HG02885 (cell line): ENCODE results near the gene MEIS3.
"Not testable (repeated sequence)": the region's sequence is repeated elsewhere in the genome, so short reads cannot be mapped to it uniquely, and the experiment has no call there.

Experiments
- ATAC-seq: cut with Tn5 transposase; IDR thresholded peaks from one replicate; pipeline ENCODE4 v1.9.1; 2021; ENCODE audit warnings: mild to moderate bottlenecking; ENCODE audit not compliant: unreplicated experiment, poor library complexity

MEIS3 gene

GRCh38 chr19:47390533-47391488, 28.5 kb downstream of the MEIS3 start:
- ATAC-seq, result no peak

- no peak for ATAC-seq
Measured at GRCh38 chr19:47389150-47389556, 30.2 kb downstream of the MEIS3 start.

GRCh38 chr19:47388721-47389120, 30.6 kb downstream of the MEIS3 start:
- ATAC-seq, result not testable (repeated sequence)

GRCh38 chr19:47387623-47388022, 31.7 kb downstream of the MEIS3 start:
- ATAC-seq, result not testable (repeated sequence)

GRCh38 chr19:47386582-47386981, 32.7 kb downstream of the MEIS3 start:
- ATAC-seq, result not testable (repeated sequence)

GRCh38 chr19:47384533-47384932, 34.8 kb downstream of the MEIS3 start:
- ATAC-seq, result not testable (repeated sequence)

GRCh38 chr19:47383890-47384289, 35.4 kb downstream of the MEIS3 start:
- ATAC-seq, result not testable (repeated sequence)

GRCh38 chr19:47381653-47382279, 37.6 kb downstream of the MEIS3 start:
- no peak for ATAC-seq

GRCh38 chr19:47381121-47381520, 38.2 kb downstream of the MEIS3 start:
- ATAC-seq, result no peak

- ATAC-seq, result no peak
Measured at GRCh38 chr19:47380559-47380958, 38.8 kb downstream of the MEIS3 start.

- ATAC-seq, result no peak
Measured at GRCh38 chr19:47379381-47379938, 39.9 kb downstream of the MEIS3 start.

GRCh38 chr19:47378246-47378645, 41.1 kb downstream of the MEIS3 start:
- no peak for ATAC-seq

GRCh38 chr19:47377801-47378200, 41.5 kb downstream of the MEIS3 start:
- no peak for ATAC-seq

GRCh38 chr19:47377208-47377701, 42.1 kb downstream of the MEIS3 start:
- ATAC-seq, result no peak

- no peak for ATAC-seq
Measured at GRCh38 chr19:47376589-47377144, 42.7 kb downstream of the MEIS3 start.

- no peak for ATAC-seq
Measured at GRCh38 chr19:47375694-47376588, 43.4 kb downstream of the MEIS3 start.

GRCh38 chr19:47374876-47375693, 44.2 kb downstream of the MEIS3 start:
- ATAC-seq, result no peak

GRCh38 chr19:47373246-47374240, 45.8 kb downstream of the MEIS3 start:
- no peak for ATAC-seq
